Activated naive CD8-positive, alpha-beta T cell treated with anti-CD3 and anti-CD28 coated beads, Interleukin-2, amount 50 U/mL, for 24 hours (primary cell): ENCODE measurements around the gene SLC26A6.

Experiments
- ATAC-seq: fragments of 150-1000 bp; cut with Tn5 transposase; one replicate; pipeline ENCODE4 v1.10.0; 2021
- DNase-seq: peaks from one replicate; pipeline ENCODE4 v3.0.0; 2021
- H3K27ac Mint-ChIP-seq: one replicate; pipeline ENCODE4 v1.8.0; 2021; ENCODE audit warnings: mild to moderate bottlenecking, mixed read lengths
- H3K27me3 Mint-ChIP-seq: one replicate; pipeline ENCODE4 v1.8.0; 2021; ENCODE audit warnings: mixed read lengths
- H3K36me3 Mint-ChIP-seq: one replicate; pipeline ENCODE4 v1.8.0; 2021; ENCODE audit warnings: low read depth, mixed read lengths
- H3K4me1 Mint-ChIP-seq: one replicate; pipeline ENCODE4 v1.8.0; 2021; ENCODE audit warnings: mixed read lengths
- H3K4me3 Mint-ChIP-seq: one replicate; pipeline ENCODE4 v1.8.0; 2021; ENCODE audit warnings: mild to moderate bottlenecking, moderate library complexity, mixed read lengths
- H3K9me3 Mint-ChIP-seq: one replicate; pipeline ENCODE4 v1.8.0; 2021; ENCODE audit warnings: mixed read lengths

Gene SLC26A6

GRCh38 chr3:48664313-48664644 is 29.0 kb upstream of the SLC26A6 start:
- Mint-ChIP-seq H3K27ac (peak overlapping the region; percentile 83), H3K27me3 (peaks cover 25% of the 10 kb centered on the region), H3K4me3 (peak overlapping the region; percentile 85), H3K36me3 (peaks cover 7% of the 10 kb centered on the region), H3K4me1 (peaks cover 18% of the 10 kb centered on the region), H3K9me3 (no peaks in the 10 kb centered on the region)
- no peak for ATAC-seq
- no peak for DNase-seq

GRCh38 chr3:48663489-48664312 is 28.4 kb upstream of the SLC26A6 start:
- peaks cover 30% of the 10 kb centered on the region for H3K27me3 Mint-ChIP-seq
- H3K4me1 Mint-ChIP-seq = peaks cover 18% of the 10 kb centered on the region
- peak overlapping the region; percentile 83 for H3K27ac Mint-ChIP-seq
- peak overlapping the region; percentile 85 for H3K4me3 Mint-ChIP-seq
- peaks cover 7% of the 10 kb centered on the region for H3K36me3 Mint-ChIP-seq
- ATAC-seq (peak; percentile 92), DNase-seq (peak; percentile 95)
- no peaks in the 10 kb centered on the region for H3K9me3 Mint-ChIP-seq

- Mint-ChIP-seq H3K4me1 (peaks cover 18% of the 10 kb centered on the region), H3K27ac (peak within 1 kb of the TSS; percentile 83), H3K27me3 (peaks cover 30% of the 10 kb centered on the region), H3K4me3 (peak within 1 kb of the TSS; percentile 85), H3K36me3 (peaks cover 3% of the 10 kb centered on the region), H3K9me3 (no peaks in the 10 kb centered on the region)
- ATAC-seq (peak; percentile 29), DNase-seq (peak; percentile 68)
These were observed 27.7 kb upstream of the SLC26A6 start, which contains the start of gene CELSR3 for GRCh38 chr3:48662753-48663488. CELSR3 (minus strand) TSS chr3:48662886; CDS start chr3:48662634, 252 bp downstream.

GRCh38 chr3:48662145-48662752 is 27.0 kb upstream of the SLC26A6 start:
- peaks cover 3% of the 10 kb centered on the region for H3K36me3 Mint-ChIP-seq
- DNase-seq (no peak), ATAC-seq (no peak)
- peak overlapping the region; percentile 54 for H3K4me3 Mint-ChIP-seq
- no peaks in the 10 kb centered on the region for H3K9me3 Mint-ChIP-seq
- H3K27me3 Mint-ChIP-seq = peaks cover 30% of the 10 kb centered on the region
- H3K27ac Mint-ChIP-seq = no peak overlapping the region
- peaks cover 23% of the 10 kb centered on the region for H3K4me1 Mint-ChIP-seq

- no peak overlapping the region for H3K27ac Mint-ChIP-seq
- no peaks in the 10 kb centered on the region for H3K9me3 Mint-ChIP-seq
- ATAC-seq (no peak), DNase-seq (peak; percentile 79)
- H3K27me3 Mint-ChIP-seq = peaks cover 30% of the 10 kb centered on the region
- peak overlapping the region; percentile 54 for H3K4me3 Mint-ChIP-seq
- peaks cover 3% of the 10 kb centered on the region for H3K36me3 Mint-ChIP-seq
- H3K4me1 Mint-ChIP-seq = peaks cover 28% of the 10 kb centered on the region
These were observed 26.4 kb upstream of the SLC26A6 start for GRCh38 chr3:48661501-48662144.

- ATAC-seq (no peak), DNase-seq (no peak)
- Mint-ChIP-seq H3K36me3 (peaks cover 3% of the 10 kb centered on the region), H3K4me1 (peaks cover 31% of the 10 kb centered on the region), H3K27ac (no peak overlapping the region), H3K4me3 (no peak overlapping the region), H3K9me3 (no peaks in the 10 kb centered on the region), H3K27me3 (peaks cover 30% of the 10 kb centered on the region)
These were observed 25.6 kb upstream of the SLC26A6 start for GRCh38 chr3:48660800-48661400.

GRCh38 chr3:48656841-48657281 is 21.6 kb upstream of the SLC26A6 start:
- peaks cover 24% of the 10 kb centered on the region for H3K4me1 Mint-ChIP-seq
- peak; percentile 40 for DNase-seq
- peaks cover 15% of the 10 kb centered on the region for H3K27me3 Mint-ChIP-seq
- H3K27ac Mint-ChIP-seq = peak overlapping the region; percentile 75
- ATAC-seq = no peak
- H3K4me3 Mint-ChIP-seq = peak overlapping the region; percentile 73
- H3K9me3 Mint-ChIP-seq = no peaks in the 10 kb centered on the region
- peaks cover 3% of the 10 kb centered on the region for H3K36me3 Mint-ChIP-seq

GRCh38 chr3:48656061-48656840 is 21.0 kb upstream of the SLC26A6 start:
- Mint-ChIP-seq H3K27me3 (peaks cover 13% of the 10 kb centered on the region), H3K36me3 (peaks cover 3% of the 10 kb centered on the region), H3K4me3 (peak overlapping the region; percentile 77), H3K4me1 (peaks cover 21% of the 10 kb centered on the region), H3K9me3 (no peaks in the 10 kb centered on the region), H3K27ac (peak overlapping the region; percentile 82)
- peak; percentile 81 for ATAC-seq
- DNase-seq = peak; percentile 85

GRCh38 chr3:48655606-48656005 is 20.3 kb upstream of the SLC26A6 start:
- peaks cover 21% of the 10 kb centered on the region for H3K4me1 Mint-ChIP-seq
- peak overlapping the region; percentile 77 for H3K4me3 Mint-ChIP-seq
- DNase-seq = peak; percentile 60
- peaks cover 10% of the 10 kb centered on the region for H3K27me3 Mint-ChIP-seq
- peak; percentile 38 for ATAC-seq
- H3K36me3 Mint-ChIP-seq = peaks cover 3% of the 10 kb centered on the region
- peak overlapping the region; percentile 82 for H3K27ac Mint-ChIP-seq
- no peaks in the 10 kb centered on the region for H3K9me3 Mint-ChIP-seq

GRCh38 chr3:48655063-48655462 is 19.8 kb upstream of the SLC26A6 start:
- Mint-ChIP-seq H3K36me3 (peaks cover 3% of the 10 kb centered on the region), H3K4me3 (peak overlapping the region; percentile 77), H3K27ac (peak overlapping the region; percentile 82), H3K27me3 (peaks cover 8% of the 10 kb centered on the region), H3K9me3 (no peaks in the 10 kb centered on the region), H3K4me1 (peaks cover 21% of the 10 kb centered on the region)
- ATAC-seq (no peak), DNase-seq (no peak)

- Mint-ChIP-seq H3K36me3 (peaks cover 3% of the 10 kb centered on the region), H3K9me3 (no peaks in the 10 kb centered on the region), H3K27me3 (no peaks in the 10 kb centered on the region), H3K4me1 (peaks cover 21% of the 10 kb centered on the region), H3K27ac (no peak overlapping the region), H3K4me3 (no peak overlapping the region)
- ATAC-seq (no peak), DNase-seq (no peak)
These were observed 17.9 kb upstream of the SLC26A6 start for GRCh38 chr3:48652923-48653715.

GRCh38 chr3:48651771-48652170 is 16.5 kb upstream of the SLC26A6 start:
- H3K27ac Mint-ChIP-seq = no peak overlapping the region
- H3K27me3 Mint-ChIP-seq = no peaks in the 10 kb centered on the region
- ATAC-seq = no peak
- no peak for DNase-seq
- peaks cover 12% of the 10 kb centered on the region for H3K4me1 Mint-ChIP-seq
- no peaks in the 10 kb centered on the region for H3K9me3 Mint-ChIP-seq
- no peak overlapping the region for H3K4me3 Mint-ChIP-seq
- peaks cover 3% of the 10 kb centered on the region for H3K36me3 Mint-ChIP-seq

GRCh38 chr3:48650723-48651122 is 15.5 kb upstream of the SLC26A6 start:
- Mint-ChIP-seq H3K27ac (no peak overlapping the region), H3K4me3 (no peak overlapping the region), H3K4me1 (peaks cover 6% of the 10 kb centered on the region), H3K9me3 (no peaks in the 10 kb centered on the region), H3K27me3 (no peaks in the 10 kb centered on the region), H3K36me3 (peaks cover 3% of the 10 kb centered on the region)
- no peak for DNase-seq
- ATAC-seq = no peak
